Astrocyte of the cerebellum (primary cell): Measurements from ENCODE around the gene SMCP.

ENCODE experiments used
- DNase-seq: peaks from one replicate; pipeline ENCODE4 v3.0.0-alpha.2; 2011; ENCODE audit warnings: low read depth
- H3K4me3 ChIP-seq: 2 replicates; pipeline ENCODE4 v1.5.1; 2011; ENCODE audit warnings: mild to moderate bottlenecking, low read depth, low read length, moderate library complexity
- CTCF ChIP-seq: IDR thresholded peaks from 2 replicates; pipeline ENCODE4 v1.5.1; 2012; ENCODE audit warnings: low read length, low read depth, moderate library complexity, mild to moderate bottlenecking; ENCODE audit errors: missing control alignments
- in situ Hi-C: cut with HindIII; loops from 2 replicates; pipeline ENCODE4 v1.10.0; 2017; ENCODE audit warnings: low sequenced_read_pairs

Gene SMCP

DNA sequence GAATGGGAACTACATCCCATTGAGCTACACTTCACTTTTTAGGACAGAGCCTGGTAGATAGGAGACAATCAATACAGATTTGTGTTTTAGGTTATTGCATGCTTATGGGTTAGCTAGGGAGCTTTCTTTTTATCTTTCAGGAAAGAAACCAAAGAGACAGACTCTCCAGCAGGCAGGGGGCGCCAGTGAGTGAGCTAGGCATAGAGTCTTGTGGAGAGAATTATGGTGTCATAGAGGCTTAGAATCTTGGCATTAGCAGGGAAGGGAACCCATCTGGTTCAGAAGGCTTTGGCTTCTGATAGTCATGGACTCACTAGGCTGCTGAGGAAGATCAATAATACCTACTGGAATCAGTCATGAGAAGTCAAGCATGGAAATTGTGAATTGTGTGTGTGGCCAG is at the start of gene SMCP:
SMCP (plus strand) TSS at position 281 of the 400 bp plus-strand sequence. CDS start 6,101 bp downstream, outside the sequence.
- H3K4me3 ChIP-seq = no peak within 1 kb of the TSS
- no peak for TF ChIP-seq CTCF
- no peak for DNase-seq
- in situ Hi-C loops = no loop called here

DNA sequence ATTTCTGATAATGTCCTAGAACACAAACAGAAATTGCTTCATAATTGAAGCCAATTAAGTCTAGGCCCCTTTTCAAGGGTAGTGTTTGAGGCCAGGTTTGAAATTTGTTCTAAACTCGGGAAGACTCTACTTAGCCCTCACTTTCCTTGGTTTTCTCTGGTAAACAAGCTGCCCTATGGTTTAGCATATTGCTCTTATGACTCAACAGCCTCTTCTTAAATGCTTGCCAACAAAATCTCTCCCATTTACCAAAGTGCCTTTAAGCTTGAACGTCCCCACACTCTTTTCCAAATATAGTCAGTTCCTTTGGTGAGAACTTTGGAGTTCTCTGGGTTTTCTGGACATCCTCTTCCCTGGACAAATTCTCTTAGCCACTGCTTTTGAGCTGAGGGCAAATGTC is 41.3 kb upstream of the SMCP start:
- in situ Hi-C loops = no loop called here
- no peak overlapping the region for H3K4me3 ChIP-seq
- DNase-seq = no peak
- no peak for TF ChIP-seq CTCF

GRCh38 chr1:152842556-152842955 is 35.6 kb upstream of the SMCP start, which contains the start of gene LCE6A:
TSS of gene LCE6A (plus strand) at chr1:152842856. CDS start at chr1:152843521, 665 bp downstream.
- in situ Hi-C loops = no loop called here
- H3K4me3 ChIP-seq = no peak within 1 kb of the TSS
- no peak for TF ChIP-seq CTCF
- DNase-seq = no peak

DNA sequence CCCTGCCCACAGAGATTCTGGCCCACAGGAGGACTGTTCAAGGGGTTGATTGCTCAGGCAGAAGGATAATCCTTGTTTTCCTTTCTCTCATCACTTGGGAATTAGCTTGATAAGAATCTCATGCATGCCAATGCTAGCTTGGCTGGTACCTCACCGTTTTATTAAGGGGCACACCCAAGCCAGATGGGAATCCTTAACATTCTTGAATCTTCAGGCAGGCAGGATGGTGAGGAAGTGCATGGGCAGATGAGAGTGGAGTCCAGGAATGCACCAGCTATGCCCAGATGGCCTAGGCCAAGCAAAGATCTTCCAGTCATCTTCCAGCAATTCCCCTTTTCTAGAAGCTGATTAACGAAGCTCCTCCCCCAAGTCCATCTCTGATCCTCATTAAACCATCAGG is 22.5 kb upstream of the SMCP start:
- DNase-seq = no peak
- H3K4me3 ChIP-seq = no peak overlapping the region
- in situ Hi-C loops = no loop called here
- no peak for TF ChIP-seq CTCF

GRCh38 chr1:152858062-152858461 is 20.1 kb upstream of the SMCP start:
- no peak for TF ChIP-seq CTCF
- DNase-seq = no peak
- no peak overlapping the region for H3K4me3 ChIP-seq
- in situ Hi-C loops = no loop called here

GRCh38 chr1:152859696-152860095 is 18.4 kb upstream of the SMCP start, which contains the start of gene LCE7A:
TSS of gene LCE7A (plus strand) at chr1:152859996. CDS start at chr1:152860698, 702 bp downstream.
- in situ Hi-C loops = no loop called here
- TF ChIP-seq CTCF = no peak
- H3K4me3 ChIP-seq = no peak within 1 kb of the TSS
- no peak for DNase-seq

- no peak for TF ChIP-seq CTCF
- in situ Hi-C loops = no loop called here
- H3K4me3 ChIP-seq = no peak overlapping the region
- no peak for DNase-seq
Observed at GRCh38 chr1:152860129-152860528, 18.0 kb upstream of the SMCP start.
